ENCODE measurements around the gene ZNF862. TPM values are rescaled to one million over a fixed set of nuclear protein-coding genes. Genes with fewer than 3 reads are reported as not detected.
A peak's percentile ranks its signal among the peaks of the same experiment; 100 is the strongest.

The ZNF862 gene
- total RNA-seq, 2 experiments from 2014 or later: 18.1 to 21.4 TPM

- Mint-ChIP-seq H3K36me3 (peaks cover 14% of the 10 kb centered on the region), H3K9me3 (no peaks in the 10 kb centered on the region), H3K27ac (peak overlapping the region; percentile 86), H3K4me3 (peak overlapping the region; percentile 86), H3K27me3 (no peaks in the 10 kb centered on the region), H3K4me1 (ENCODE audit: low read depth) (peaks cover 70% of the 10 kb centered on the region)
- POLR2A ChIA-PET: interaction anchor here (1.9 kb wide), 1 partner anchor 34 kb away, joined by 11 read pairs; the partner anchor contains the start of gene ZNF862
- CTCF ChIA-PET: interaction anchor here (0.9 to 2.8 kb wide), 3 partner anchors 11 to 22 kb away, joined by 3 to 13 read pairs (median 7); no protein-coding TSS in a partner anchor
- peak; percentile 60 for DNase-seq
- intact Hi-C loops (cut with micrococcal nuclease): loop anchor here (1.0 to 10.0 kb wide), 5 partner anchors 34 to 728 kb away; partner anchors contain the start of genes ACTR3C, LRRC61, ZNF398 and ZNF862
Measured at GRCh38 chr7:149872419-149873073, 34.4 kb downstream of the ZNF862 start.

- peak within 1 kb of the TSS; percentile 86 for H3K27ac Mint-ChIP-seq
- no peaks in the 10 kb centered on the region for H3K27me3 Mint-ChIP-seq
- no peaks in the 10 kb centered on the region for H3K9me3 Mint-ChIP-seq
- peaks cover 69% of the 10 kb centered on the region for H3K4me1 Mint-ChIP-seq (ENCODE audit: low read depth)
- intact Hi-C loops (cut with micrococcal nuclease): loop anchor here (1.0 to 10.0 kb wide), 5 partner anchors 35 to 729 kb away; partner anchors contain the start of genes ACTR3C, LRRC61, ZNF398 and ZNF862
- peaks cover 15% of the 10 kb centered on the region for H3K36me3 Mint-ChIP-seq
- ChIA-PET POLR2A (no interaction called here), CTCF (no interaction called here)
- H3K4me3 Mint-ChIP-seq: peak within 1 kb of the TSS; percentile 86
- peak; percentile 96 for DNase-seq
Measured at GRCh38 chr7:149873074-149873969, 35.1 kb downstream of the ZNF862 start, which contains the start of gene ATP6V0E2. TSS of gene ATP6V0E2 (plus strand) at chr7:149873969. CDS start at chr7:149874066, 97 bp downstream.

- intact Hi-C loops (cut with micrococcal nuclease): loop anchor here (1.0 to 10.0 kb wide), 6 partner anchors 36 to 729 kb away; partner anchors contain the start of genes ACTR3C, LRRC61, ZNF398 and ZNF862
- peaks cover 64% of the 10 kb centered on the region for H3K4me1 Mint-ChIP-seq (ENCODE audit: low read depth)
- H3K27ac Mint-ChIP-seq: peak overlapping the region; percentile 79
- H3K27me3 Mint-ChIP-seq: no peaks in the 10 kb centered on the region
- peak overlapping the region; percentile 86 for H3K4me3 Mint-ChIP-seq
- no peak for DNase-seq
- POLR2A ChIA-PET: no interaction called here
- H3K36me3 Mint-ChIP-seq: peaks cover 13% of the 10 kb centered on the region
- no peaks in the 10 kb centered on the region for H3K9me3 Mint-ChIP-seq
- CTCF ChIA-PET: interaction anchor here (0.7 to 1.0 kb wide), 2 partner anchors 9 to 1024 kb away, joined by 3 to 5 read pairs; no protein-coding TSS in a partner anchor
Measured at GRCh38 chr7:149873970-149874643, 35.9 kb downstream of the ZNF862 start.

GRCh38 chr7:149874644-149875028, 36.5 kb downstream of the ZNF862 start:
- H3K4me1 Mint-ChIP-seq (ENCODE audit: low read depth): peaks cover 59% of the 10 kb centered on the region
- no peaks in the 10 kb centered on the region for H3K27me3 Mint-ChIP-seq
- peaks cover 15% of the 10 kb centered on the region for H3K36me3 Mint-ChIP-seq
- peak overlapping the region; percentile 86 for H3K4me3 Mint-ChIP-seq
- no peak overlapping the region for H3K27ac Mint-ChIP-seq
- ChIA-PET POLR2A (no interaction called here), CTCF (interaction anchor here (0.7 to 1.0 kb wide), 2 partner anchors 9 to 1023 kb away, joined by 3 to 5 read pairs; no protein-coding TSS in a partner anchor)
- intact Hi-C loops (cut with micrococcal nuclease): loop anchor here (1.0 to 10.0 kb wide), 5 partner anchors 160 to 730 kb away; partner anchors contain the start of genes ACTR3C, LRRC61 and ZNF398
- no peak for DNase-seq
- H3K9me3 Mint-ChIP-seq: no peaks in the 10 kb centered on the region

- CTCF ChIA-PET: interaction anchor here (1.0 kb wide), 1 partner anchor 8 kb away, joined by 5 read pairs; no protein-coding TSS in a partner anchor
- DNase-seq: no peak
- intact Hi-C loops (cut with micrococcal nuclease): loop anchor here (10.0 kb wide), 1 partner anchor 731 kb away; the partner anchor contains the start of gene ZNF398
- peaks cover 13% of the 10 kb centered on the region for H3K36me3 Mint-ChIP-seq
- H3K9me3 Mint-ChIP-seq: no peaks in the 10 kb centered on the region
- no peaks in the 10 kb centered on the region for H3K27me3 Mint-ChIP-seq
- POLR2A ChIA-PET: no interaction called here
- H3K4me3 Mint-ChIP-seq: peak overlapping the region; percentile 6
- H3K27ac Mint-ChIP-seq: no peak overlapping the region
- H3K4me1 Mint-ChIP-seq (ENCODE audit: low read depth): peaks cover 52% of the 10 kb centered on the region
Measured at GRCh38 chr7:149875396-149875795, 37.2 kb downstream of the ZNF862 start.

- intact Hi-C loops (cut with micrococcal nuclease): loop anchor here (10.0 kb wide), 1 partner anchor 733 kb away; the partner anchor contains the start of gene ZNF398
- ChIA-PET CTCF (no interaction called here), POLR2A (no interaction called here)
- no peak overlapping the region for H3K27ac Mint-ChIP-seq
- H3K36me3 Mint-ChIP-seq: peaks cover 11% of the 10 kb centered on the region
- H3K9me3 Mint-ChIP-seq: no peaks in the 10 kb centered on the region
- H3K4me3 Mint-ChIP-seq: no peak overlapping the region
- no peaks in the 10 kb centered on the region for H3K27me3 Mint-ChIP-seq
- no peak for DNase-seq
- H3K4me1 Mint-ChIP-seq (ENCODE audit: low read depth): peaks cover 28% of the 10 kb centered on the region
Measured at GRCh38 chr7:149877890-149878522, 39.8 kb downstream of the ZNF862 start.

- DNase-seq: no peak
- no peaks in the 10 kb centered on the region for H3K9me3 Mint-ChIP-seq
- peaks cover 28% of the 10 kb centered on the region for H3K4me1 Mint-ChIP-seq (ENCODE audit: low read depth)
- no peak overlapping the region for H3K4me3 Mint-ChIP-seq
- POLR2A ChIA-PET: no interaction called here
- intact Hi-C loops (cut with micrococcal nuclease): loop anchor here (10.0 kb wide), 1 partner anchor 734 kb away; the partner anchor contains the start of gene ZNF398
- H3K36me3 Mint-ChIP-seq: peaks cover 11% of the 10 kb centered on the region
- H3K27ac Mint-ChIP-seq: no peak overlapping the region
- no peaks in the 10 kb centered on the region for H3K27me3 Mint-ChIP-seq
- CTCF ChIA-PET: no interaction called here
Measured at GRCh38 chr7:149878523-149878921, 40.3 kb downstream of the ZNF862 start.

- Mint-ChIP-seq H3K36me3 (peaks cover 11% of the 10 kb centered on the region), H3K27me3 (no peaks in the 10 kb centered on the region), H3K4me1 (ENCODE audit: low read depth) (peaks cover 28% of the 10 kb centered on the region), H3K9me3 (no peaks in the 10 kb centered on the region), H3K4me3 (no peak overlapping the region), H3K27ac (no peak overlapping the region)
- no peak for DNase-seq
- intact Hi-C loops (cut with micrococcal nuclease): loop anchor here (10.0 kb wide), 1 partner anchor 735 kb away; the partner anchor contains the start of gene ZNF398
- POLR2A ChIA-PET: no interaction called here
- CTCF ChIA-PET: no interaction called here
Measured at GRCh38 chr7:149879271-149879743, 41.1 kb downstream of the ZNF862 start.

GRCh38 chr7:149879766-149880637, 41.8 kb downstream of the ZNF862 start:
- peaks cover 11% of the 10 kb centered on the region for H3K36me3 Mint-ChIP-seq
- intact Hi-C loops (cut with micrococcal nuclease): loop anchor here (10.0 kb wide), 2 partner anchors 395 to 735 kb away; partner anchors contain the start of gene ZNF398
- H3K4me3 Mint-ChIP-seq: no peak overlapping the region
- ChIA-PET POLR2A (no interaction called here), CTCF (no interaction called here)
- H3K27ac Mint-ChIP-seq: no peak overlapping the region
- peaks cover 22% of the 10 kb centered on the region for H3K4me1 Mint-ChIP-seq (ENCODE audit: low read depth)
- no peaks in the 10 kb centered on the region for H3K27me3 Mint-ChIP-seq
- H3K9me3 Mint-ChIP-seq: no peaks in the 10 kb centered on the region
- DNase-seq: no peak

- Mint-ChIP-seq H3K27me3 (no peaks in the 10 kb centered on the region), H3K4me3 (no peak overlapping the region), H3K36me3 (peaks cover 11% of the 10 kb centered on the region), H3K4me1 (ENCODE audit: low read depth) (peaks cover 14% of the 10 kb centered on the region), H3K27ac (no peak overlapping the region), H3K9me3 (no peaks in the 10 kb centered on the region)
- intact Hi-C loops (cut with micrococcal nuclease): loop anchor here (10.0 kb wide), 1 partner anchor 394 kb away; no protein-coding TSS in a partner anchor
- no peak for DNase-seq
- POLR2A ChIA-PET: no interaction called here
- CTCF ChIA-PET: interaction anchor here (1.1 kb wide), 1 partner anchor 218 kb away, joined by 3 read pairs; no protein-coding TSS in a partner anchor
Measured at GRCh38 chr7:149880638-149881311, 42.6 kb downstream of the ZNF862 start.

Data from activated CD4-positive, alpha-beta memory T cell treated with anti-CD3 and anti-CD28 coated beads for 36 hours (primary cell).